GM21737 (cell line): ENCODE results near the gene PRR15.
"Not testable (repeated sequence)": the region's sequence is repeated elsewhere in the genome, so short reads cannot be mapped to it uniquely, and the experiment has no call there.

Source experiments
- ATAC-seq: cut with Tn5 transposase; IDR thresholded peaks from one replicate; pipeline ENCODE4 v1.9.1; 2021; ENCODE audit warnings: mild to moderate bottlenecking, moderate library complexity; ENCODE audit not compliant: unreplicated experiment

The PRR15 gene

DNA sequence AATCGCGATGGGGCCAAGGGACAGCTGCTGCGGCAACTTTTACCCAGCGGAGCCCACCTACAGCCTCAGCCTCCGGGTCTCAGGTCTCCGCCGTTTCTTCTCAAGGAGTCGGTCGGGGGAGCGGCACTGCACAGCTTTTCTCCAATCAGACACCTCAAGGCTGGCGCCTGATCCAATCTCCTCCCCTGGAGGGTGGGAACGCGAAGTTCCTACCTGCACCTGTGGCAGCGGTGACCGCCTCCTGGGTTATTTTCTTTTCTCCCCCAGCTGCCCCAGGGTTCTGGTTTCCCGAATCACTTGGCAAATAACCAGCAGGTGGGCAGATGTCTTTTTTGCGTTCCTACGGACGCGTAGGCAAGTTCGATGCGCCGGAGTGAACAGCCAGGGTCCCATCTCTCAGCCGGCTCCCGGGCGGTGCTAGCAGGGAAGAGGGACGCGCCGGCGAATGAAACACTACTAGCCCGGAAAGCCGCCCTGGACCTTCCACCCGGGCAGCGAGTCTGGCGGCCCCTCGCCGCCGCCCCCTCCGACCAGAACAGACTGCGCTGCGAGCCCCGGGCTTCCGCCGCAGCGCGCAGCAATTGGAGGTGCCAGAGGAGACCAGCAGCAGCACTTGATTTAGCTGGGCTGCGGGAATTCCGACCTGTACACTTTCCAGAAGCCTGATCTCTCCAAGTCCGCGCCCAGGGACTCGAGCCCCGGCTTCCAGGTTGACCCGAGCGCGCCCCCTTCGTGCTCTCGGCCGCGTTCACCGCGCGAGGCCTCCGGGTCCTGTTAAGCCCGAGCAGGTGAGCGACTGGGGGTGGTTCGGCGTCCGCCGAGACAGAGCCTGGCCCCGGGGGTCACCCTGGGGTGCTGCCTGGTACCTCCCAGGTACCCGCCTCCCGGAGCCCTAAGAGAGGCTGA, at the start of gene PRR15:
Gene PRR15, plus strand, starts transcription at position 246 of the 906 bp plus-strand sequence. CDS start 2,495 bp downstream, outside the sequence.
- no peak for ATAC-seq

DNA sequence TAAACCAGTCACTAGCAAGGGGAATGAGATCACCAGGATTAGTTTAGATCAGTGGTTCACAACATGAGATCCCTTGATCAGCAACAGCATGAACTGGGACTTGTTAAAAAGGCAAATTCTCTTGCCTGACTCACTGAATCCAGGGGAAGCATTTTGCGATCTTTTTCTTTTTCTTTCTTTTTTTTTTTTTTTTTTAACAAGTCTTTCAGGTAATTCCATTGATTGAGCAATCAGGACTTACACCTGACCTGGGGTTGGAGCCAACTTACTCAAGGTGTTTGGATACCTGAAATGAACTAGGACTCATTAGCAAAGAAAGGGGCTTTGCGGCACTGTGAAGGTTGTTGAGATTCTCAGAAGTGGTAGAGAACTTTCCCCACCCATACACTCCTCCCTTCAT, 47.1 kb upstream of the PRR15 start:
- ATAC-seq = no peak

DNA sequence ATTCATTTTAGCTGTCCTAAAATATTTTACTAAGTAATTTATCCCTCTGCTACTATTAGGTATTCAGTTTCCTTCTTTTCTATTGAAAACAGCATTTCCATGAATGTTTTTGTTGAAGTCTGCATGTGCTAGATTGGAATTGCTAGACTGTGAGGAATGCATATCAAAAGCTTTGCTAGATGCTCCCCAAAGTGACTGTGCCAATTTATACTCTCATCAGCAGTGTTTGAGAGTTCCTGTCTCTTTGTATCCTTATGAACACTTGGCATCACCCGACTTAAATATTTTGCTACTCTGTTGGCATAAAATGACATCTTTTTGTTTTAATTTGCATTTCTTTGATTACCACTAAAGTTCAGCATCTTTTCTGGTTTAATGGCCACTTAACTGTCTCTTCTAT, 45.0 kb upstream of the PRR15 start:
- no peak for ATAC-seq

GRCh38 chr7:29523728-29524127, 39.9 kb upstream of the PRR15 start:
- ATAC-seq = no peak

- ATAC-seq = no peak
Measured at GRCh38 chr7:29527505-29528108, 36.0 kb upstream of the PRR15 start.

DNA sequence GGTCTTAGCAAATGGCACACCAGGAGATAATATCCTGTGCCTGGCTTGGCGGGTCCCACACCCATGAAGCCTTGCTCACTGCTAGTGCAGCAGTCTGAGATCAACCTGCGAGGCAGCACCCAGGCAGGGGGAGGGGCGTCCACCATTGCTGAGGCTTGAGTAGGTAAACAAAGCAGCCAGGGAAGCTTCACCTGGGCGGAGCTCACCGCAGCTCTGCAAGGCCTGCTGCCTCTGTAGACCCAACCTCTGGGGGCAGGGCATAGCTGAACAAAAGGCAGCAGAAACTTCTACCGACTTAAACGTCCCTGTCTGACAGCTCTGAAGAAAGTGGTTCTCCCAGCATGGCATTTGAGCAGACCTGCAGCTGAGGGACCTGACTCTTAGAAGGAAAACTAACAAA, 35.1 kb upstream of the PRR15 start:
- not testable (repeated sequence) for ATAC-seq

- ATAC-seq = no peak
Measured at GRCh38 chr7:29538389-29538788, 25.2 kb upstream of the PRR15 start.

DNA sequence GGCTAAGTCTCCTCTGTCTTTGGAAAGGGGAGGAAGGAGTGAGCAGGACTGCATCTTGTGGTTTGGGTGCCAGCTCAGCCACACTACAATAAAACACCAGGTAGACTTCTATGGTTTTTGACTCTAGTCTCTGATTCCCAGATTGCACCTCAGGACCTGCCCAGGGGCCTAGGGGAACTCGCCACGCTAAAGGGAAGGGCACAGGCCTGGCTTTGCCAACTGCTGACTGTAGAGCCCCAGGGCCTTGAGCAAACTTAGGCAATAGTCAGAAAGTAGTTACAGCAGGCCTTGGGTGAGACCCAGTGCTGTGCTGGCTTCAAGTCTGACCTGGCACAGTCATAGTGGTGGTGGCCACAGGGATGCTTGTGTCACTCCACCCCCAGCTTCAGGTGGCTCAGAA, 24.2 kb upstream of the PRR15 start:
- ATAC-seq = no peak

DNA sequence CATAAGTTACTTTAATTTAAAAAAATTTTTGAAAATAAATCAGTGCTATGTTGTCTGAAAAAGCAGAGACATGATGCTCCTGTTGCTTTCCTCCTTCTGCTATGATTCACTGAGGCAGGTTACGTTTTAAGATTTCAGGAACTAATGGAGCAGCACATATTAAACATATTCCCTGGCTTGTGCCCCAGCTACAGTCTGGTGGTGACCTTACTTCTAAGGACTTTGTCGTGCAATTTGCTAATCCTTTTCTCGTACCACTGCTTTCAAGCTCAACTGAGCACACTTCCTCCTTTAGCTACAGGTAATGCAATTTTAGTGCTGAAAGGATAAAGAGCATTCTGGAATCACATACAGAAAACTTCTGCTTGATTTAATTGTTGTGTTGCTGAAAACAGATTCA, 16.2 kb upstream of the PRR15 start:
- ATAC-seq = no peak

GRCh38 chr7:29548823-29549222, 14.8 kb upstream of the PRR15 start:
- ATAC-seq = no peak

- ATAC-seq = no peak
Measured at GRCh38 chr7:29552392-29552791, 11.2 kb upstream of the PRR15 start.

GRCh38 chr7:29555061-29555460, 8.6 kb upstream of the PRR15 start:
- no peak for ATAC-seq

- ATAC-seq = no peak
Measured at GRCh38 chr7:29556405-29557195, 7.0 kb upstream of the PRR15 start.

DNA sequence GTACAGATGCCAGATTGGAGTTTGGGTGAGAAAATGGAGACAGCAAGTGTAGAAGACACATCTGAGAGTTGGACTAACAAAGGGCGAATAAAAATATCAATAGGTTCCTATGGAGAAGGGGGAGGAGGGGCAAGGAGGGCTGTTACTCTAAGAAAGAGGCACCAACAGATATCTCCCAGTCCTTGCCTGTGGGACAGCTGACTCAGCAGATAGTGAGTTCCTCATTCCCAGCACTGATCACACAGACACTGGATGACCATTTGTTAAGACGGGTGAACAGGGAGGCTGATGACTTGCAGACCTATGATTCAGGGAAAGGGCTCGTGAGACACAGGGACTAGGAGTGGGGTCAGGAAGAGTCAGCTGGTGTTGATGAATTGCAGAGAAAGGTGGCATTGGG, 5.7 kb upstream of the PRR15 start:
- ATAC-seq = no peak

DNA sequence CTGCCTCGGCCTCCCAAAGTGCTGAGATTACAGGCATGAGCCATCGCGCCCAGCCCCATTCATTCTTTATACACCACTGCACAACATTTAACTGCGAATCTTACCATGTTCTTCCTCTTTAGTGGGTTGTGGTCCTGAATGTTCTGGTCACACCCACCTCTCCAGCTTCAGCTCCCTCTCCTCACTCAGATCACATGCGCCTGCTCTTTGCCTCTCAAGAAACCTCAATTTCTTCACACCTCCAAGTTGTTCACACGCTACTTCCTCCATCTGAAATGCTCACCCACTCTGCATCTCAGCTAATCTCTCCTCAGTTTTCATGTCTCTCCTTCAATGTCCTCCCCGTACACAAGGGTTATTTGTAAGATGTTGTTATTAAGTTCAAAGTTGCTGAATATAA, 2.4 kb upstream of the PRR15 start:
- no peak for ATAC-seq

GRCh38 chr7:29562307-29562706, 1.3 kb upstream of the PRR15 start:
- no peak for ATAC-seq

DNA sequence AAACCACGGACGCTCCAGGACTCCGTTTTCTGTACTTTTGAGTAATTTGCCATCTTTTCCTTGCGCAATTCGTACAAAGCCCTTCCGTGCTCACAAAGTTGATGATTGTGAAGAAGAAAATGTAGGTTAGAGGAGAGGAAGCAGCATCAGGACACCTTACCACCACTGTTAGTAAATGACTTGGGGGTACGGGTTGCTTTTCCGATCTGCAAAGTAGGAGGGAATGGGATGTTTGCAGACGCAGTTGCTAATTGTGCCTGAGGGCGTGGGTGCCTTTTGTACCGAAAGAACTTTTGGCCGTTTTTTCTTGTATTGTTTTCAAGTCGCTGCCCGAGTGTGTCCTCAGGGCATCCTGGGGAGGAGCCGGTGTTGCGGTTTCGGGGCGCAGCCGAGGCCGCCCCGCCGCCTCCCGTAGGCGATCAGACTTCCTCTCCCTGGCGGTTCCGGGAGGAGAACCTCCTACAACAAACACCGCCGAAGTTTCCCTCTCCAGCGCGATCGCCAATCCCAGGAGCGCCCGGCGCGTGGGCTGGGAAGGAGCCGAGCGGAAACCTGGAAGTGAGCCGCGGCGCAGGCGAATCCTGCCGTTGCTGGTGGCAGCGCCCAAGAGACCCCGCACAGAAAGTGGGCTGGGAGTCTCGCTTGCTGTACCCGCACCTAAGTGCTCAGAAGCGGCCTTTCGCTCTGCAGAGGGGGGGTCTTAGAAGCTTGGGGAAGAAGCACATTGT, 1.0 kb downstream of the PRR15 start:
- no peak for ATAC-seq

GRCh38 chr7:29565224-29565630, 1.6 kb downstream of the PRR15 start:
- ATAC-seq = no peak

- no peak for ATAC-seq
Measured at GRCh38 chr7:29565634-29565981, 2.0 kb downstream of the PRR15 start.

- no peak for ATAC-seq
Measured at GRCh38 chr7:29565982-29566746, 2.5 kb downstream of the PRR15 start.
